Measurements from ENCODE around the gene LRRC49. TPM values are rescaled to one million over a fixed set of nuclear protein-coding genes. Genes with fewer than 3 reads are reported as not detected.

Gene LRRC49
- total and polyA plus RNA-seq, 10 of the 15 experiments (the other 5 are each of a cell fraction or from before 2014, with no cell fraction given) = 1.4 to 3.7 (median 2.9) TPM

GRCh38 chr15:70902107-70902506 lies 9.5 kb downstream of the LRRC49 start (continued):
- TF ChIP-seq PRDM15 (CRISPR knock-in tag; IDR thresholded peaks at IDR 0.05) (no peak), LARP7 (IDR thresholded peaks at IDR 0.05) (no peak), ZBTB11 (CRISPR knock-in tag; IDR thresholded peaks at IDR 0.05) (no peak), TCF3 (IDR thresholded peaks at IDR 0.05; ENCODE audit: borderline replicate concordance, insufficient read depth, low read depth, low read length) (no peak), ZNF384 (IDR thresholded peaks at IDR 0.05; ENCODE audit: borderline replicate concordance, low read depth, low read length) (no peak), SP1 (IDR thresholded peaks at IDR 0.05; ENCODE audit: low read depth, low read length) (no peak), POU2F2 (IDR thresholded peaks at IDR 0.05; ENCODE audit: borderline replicate concordance, low read depth, low read length) (no peak), NBN (IDR thresholded peaks at IDR 0.05) (no peak)

All from GM12878 (cell line).